ENCODE data around the gene SLC7A9.
"Not testable (repeated sequence)": the region's sequence is repeated elsewhere in the genome, so short reads cannot be mapped to it uniquely, and the experiment has no call there.

SLC7A9 gene

DNA sequence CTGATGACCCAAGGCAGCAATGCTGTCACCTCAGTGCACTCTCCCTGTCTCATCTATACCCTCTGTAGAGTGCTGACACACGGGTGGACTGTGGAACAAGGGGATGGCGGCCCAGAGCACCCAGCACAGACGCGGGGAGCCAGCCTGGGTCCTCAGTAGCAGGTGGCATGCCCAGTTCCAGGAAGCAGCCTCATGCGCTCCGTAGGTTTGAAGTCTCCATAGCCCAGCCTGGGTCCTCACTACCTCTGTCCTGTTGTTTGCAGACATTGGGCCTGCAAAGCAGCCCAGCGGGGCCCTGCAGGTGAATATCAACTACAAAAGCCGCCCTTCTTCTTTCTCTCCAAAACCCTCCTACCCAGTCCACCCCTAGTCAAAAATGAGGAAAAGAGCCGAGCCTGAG is 5.0 kb upstream of the SLC7A9 start:
- Histone ChIP-seq H3K9me3 (ENCODE audit: control insufficient read depth, insufficient read depth, low read depth, low read length) (no peaks in the 10 kb centered on the region), H3K36me3 (ENCODE audit: control insufficient read depth, insufficient read depth, low read length) (0 out of 2 replicates have a peak, but pooled peaks cover 3% of the 10 kb centered on the region), H3K4me3 (ENCODE audit: low read depth, low read length) (no peak overlapping the region), H3K9ac (ENCODE audit: low read length) (no peak overlapping the region), H3K27me3 (ENCODE audit: control insufficient read depth, insufficient read depth, low read length) (no peaks in the 10 kb centered on the region), H3K27ac (ENCODE audit: low read depth, low read length) (no peak overlapping the region), H3K4me1 (ENCODE audit: control insufficient read depth, insufficient read depth, low read length) (peaks cover 16% of the 10 kb centered on the region; the same call in 1 of the 2 replicates)

DNA sequence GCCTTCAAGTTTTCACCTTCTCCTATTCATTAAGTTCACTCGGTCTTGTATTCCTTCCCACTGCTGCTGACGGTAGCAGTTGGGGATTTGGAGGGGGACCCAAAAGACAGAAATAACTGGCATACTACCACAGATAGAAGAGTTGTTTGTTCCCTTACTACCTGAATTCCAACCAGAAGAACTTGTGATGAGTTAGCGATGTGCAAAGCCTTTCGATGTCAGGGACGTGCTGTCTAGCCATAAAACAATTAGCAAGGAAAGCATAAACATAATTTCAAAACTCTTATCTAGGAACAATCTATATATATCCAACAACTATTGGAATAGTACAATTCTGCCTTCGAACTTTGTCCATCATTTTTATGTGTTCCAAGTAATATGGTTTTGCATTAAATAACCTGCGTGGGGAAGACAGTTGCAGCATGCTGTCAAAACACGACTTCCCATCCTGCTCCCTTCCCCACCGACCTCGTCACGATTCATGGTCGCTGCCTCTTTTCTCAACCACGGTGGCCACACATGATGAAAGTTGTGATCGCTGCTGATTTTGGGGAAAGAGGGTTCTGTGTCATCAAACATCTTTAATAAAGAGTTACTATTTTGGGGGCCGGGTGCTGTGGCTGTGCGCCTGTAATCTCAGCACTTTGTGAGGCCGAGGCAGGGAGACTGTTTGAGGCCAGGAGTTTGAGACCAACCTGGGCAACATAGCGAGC is 3.8 kb upstream of the SLC7A9 start:
- no peak overlapping the region for H3K4me3 ChIP-seq (ENCODE audit: low read depth, low read length)
- H3K9me3 ChIP-seq (ENCODE audit: control insufficient read depth, insufficient read depth, low read depth, low read length), result no peaks in the 10 kb centered on the region
- 0 out of 2 replicates have a peak, but pooled peaks cover 3% of the 10 kb centered on the region for H3K36me3 ChIP-seq (ENCODE audit: control insufficient read depth, insufficient read depth, low read length)
- peaks cover 17% of the 10 kb centered on the region; the same call in 1 of the 2 replicates for H3K4me1 ChIP-seq (ENCODE audit: control insufficient read depth, insufficient read depth, low read length)
- H3K9ac ChIP-seq (ENCODE audit: low read length), result no peak overlapping the region
- H3K27me3 ChIP-seq (ENCODE audit: control insufficient read depth, insufficient read depth, low read length), result no peaks in the 10 kb centered on the region
- no peak overlapping the region for H3K27ac ChIP-seq (ENCODE audit: low read depth, low read length)

- Histone ChIP-seq H3K4me1 (ENCODE audit: control insufficient read depth, insufficient read depth, low read length) (peaks cover 17% of the 10 kb centered on the region; the same call in 1 of the 2 replicates), H3K9ac (ENCODE audit: low read length) (no peak overlapping the region), H3K27me3 (ENCODE audit: control insufficient read depth, insufficient read depth, low read length) (no peaks in the 10 kb centered on the region), H3K27ac (ENCODE audit: low read depth, low read length) (no peak overlapping the region), H3K4me3 (ENCODE audit: low read depth, low read length) (no peak overlapping the region), H3K9me3 (ENCODE audit: control insufficient read depth, insufficient read depth, low read depth, low read length) (no peaks in the 10 kb centered on the region), H3K36me3 (ENCODE audit: control insufficient read depth, insufficient read depth, low read length) (no peaks in the 10 kb centered on the region)
Observed at GRCh38 chr19:32872391-32872790, 2.8 kb upstream of the SLC7A9 start.

- Histone ChIP-seq H3K9me3 (ENCODE audit: control insufficient read depth, insufficient read depth, low read depth, low read length) (no peaks in the 10 kb centered on the region), H3K9ac (ENCODE audit: low read length) (no peak overlapping the region), H3K27ac (ENCODE audit: low read depth, low read length) (no peak overlapping the region), H3K36me3 (ENCODE audit: control insufficient read depth, insufficient read depth, low read length) (no peaks in the 10 kb centered on the region), H3K4me1 (ENCODE audit: control insufficient read depth, insufficient read depth, low read length) (peaks cover 17% of the 10 kb centered on the region; the same call in 1 of the 2 replicates), H3K4me3 (ENCODE audit: low read depth, low read length) (no peak overlapping the region), H3K27me3 (ENCODE audit: control insufficient read depth, insufficient read depth, low read length) (no peaks in the 10 kb centered on the region)
Observed at GRCh38 chr19:32870981-32871451, 1.4 kb upstream of the SLC7A9 start.

DNA sequence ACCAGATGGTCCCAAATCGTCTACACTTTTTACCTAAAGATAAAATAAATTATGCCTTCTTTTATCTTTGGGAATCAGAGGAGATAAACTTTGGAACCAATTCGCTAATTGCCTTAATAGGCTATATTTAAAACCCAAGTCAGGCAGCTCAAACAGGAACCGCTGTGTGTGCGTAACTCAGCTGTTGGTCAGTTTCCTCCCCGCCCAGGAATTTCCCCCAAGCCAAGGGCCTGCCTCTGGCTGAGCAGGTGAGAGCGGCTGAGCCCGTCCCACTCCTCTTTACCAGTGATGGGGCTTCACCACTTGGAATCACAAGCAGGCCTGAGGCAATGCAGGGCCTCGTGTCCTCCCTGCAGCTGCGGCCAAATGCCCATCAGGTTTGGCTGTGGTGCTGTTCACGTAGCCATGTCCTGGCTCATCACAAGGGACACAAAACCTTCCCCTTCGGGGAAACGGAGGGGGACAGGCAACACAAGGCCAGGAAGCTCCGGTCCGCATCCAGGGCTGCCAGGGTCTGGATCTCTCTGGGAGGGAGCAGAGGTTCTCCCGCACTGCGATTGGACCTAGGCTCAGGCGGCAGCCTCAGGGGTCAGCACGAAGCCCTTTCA is 503 bp upstream of the SLC7A9 start:
- H3K27me3 ChIP-seq (ENCODE audit: control insufficient read depth, insufficient read depth, low read length), result no peaks in the 10 kb centered on the region
- no peaks in the 10 kb centered on the region for H3K9me3 ChIP-seq (ENCODE audit: control insufficient read depth, insufficient read depth, low read depth, low read length)
- no peak overlapping the region for H3K9ac ChIP-seq (ENCODE audit: low read length)
- H3K27ac ChIP-seq (ENCODE audit: low read depth, low read length), result no peak overlapping the region
- no peaks in the 10 kb centered on the region for H3K36me3 ChIP-seq (ENCODE audit: control insufficient read depth, insufficient read depth, low read length)
- no peak overlapping the region for H3K4me3 ChIP-seq (ENCODE audit: low read depth, low read length)
- peaks cover 12% of the 10 kb centered on the region; the same call in 1 of the 2 replicates for H3K4me1 ChIP-seq (ENCODE audit: control insufficient read depth, insufficient read depth, low read length)

DNA sequence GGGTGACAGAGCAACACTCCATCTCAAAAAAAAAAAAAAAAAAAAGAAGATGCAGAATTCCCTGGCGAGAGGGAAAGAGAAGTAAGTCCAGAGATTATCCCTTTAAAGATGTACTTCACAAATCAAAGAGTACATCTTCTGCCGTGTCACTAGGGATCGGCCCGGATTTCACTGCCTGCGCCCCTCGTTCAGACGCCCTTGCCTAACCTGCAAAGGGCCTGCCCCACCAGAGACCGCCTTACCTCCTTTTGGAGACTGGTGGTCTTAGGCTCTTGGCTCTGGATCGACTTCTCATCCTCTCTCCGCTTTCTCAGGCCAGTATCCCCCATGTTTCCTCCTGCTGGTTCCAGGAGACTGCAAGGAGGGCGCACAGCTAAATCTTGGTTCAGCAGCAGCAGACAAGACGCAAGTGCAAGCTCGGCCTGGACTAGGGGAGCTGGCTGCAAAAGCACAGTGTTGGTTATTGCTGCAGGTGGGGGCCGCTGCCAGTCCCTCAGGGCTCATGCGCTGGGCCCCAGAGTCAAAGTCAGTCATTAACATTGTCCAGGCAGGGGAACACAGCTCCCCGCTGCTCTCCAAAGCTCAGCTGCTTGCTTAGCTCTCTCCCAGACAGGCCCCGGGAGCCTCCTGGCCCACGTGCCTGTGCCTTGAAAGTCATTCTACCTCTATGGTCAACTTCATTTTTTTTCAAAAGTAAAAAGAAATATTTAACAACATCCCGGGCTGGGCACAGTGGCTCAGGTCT is 1.2 kb downstream of the SLC7A9 start:
- Histone ChIP-seq H3K9ac (ENCODE audit: low read length) (no peak overlapping the region), H3K9me3 (ENCODE audit: control insufficient read depth, insufficient read depth, low read depth, low read length) (no peaks in the 10 kb centered on the region), H3K27ac (ENCODE audit: low read depth, low read length) (no peak overlapping the region), H3K4me1 (ENCODE audit: control insufficient read depth, insufficient read depth, low read length) (peaks cover 12% of the 10 kb centered on the region; the same call in 1 of the 2 replicates), H3K36me3 (ENCODE audit: control insufficient read depth, insufficient read depth, low read length) (no peaks in the 10 kb centered on the region), H3K27me3 (ENCODE audit: control insufficient read depth, insufficient read depth, low read length) (no peaks in the 10 kb centered on the region), H3K4me3 (ENCODE audit: low read depth, low read length) (no peak overlapping the region)

DNA sequence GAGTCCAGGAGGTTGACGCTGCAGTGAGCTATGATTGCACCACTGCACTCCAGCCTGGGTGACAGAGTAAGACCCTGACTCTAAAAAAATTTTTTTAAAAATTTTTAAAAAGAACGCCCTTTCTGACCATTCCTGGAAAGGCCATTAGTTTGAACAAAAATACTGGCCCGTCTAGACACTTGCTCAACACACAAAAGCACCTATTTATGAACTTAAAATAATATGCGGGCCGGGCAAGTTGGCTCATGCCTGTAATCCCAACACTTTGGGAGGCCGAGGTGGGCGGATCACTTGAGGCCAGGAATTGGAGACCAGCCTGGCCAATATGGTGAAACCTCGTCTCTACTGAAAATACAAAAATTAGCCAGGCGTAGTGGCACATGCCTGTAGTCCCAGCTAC is 2.1 kb downstream of the SLC7A9 start:
- peaks cover 12% of the 10 kb centered on the region; the same call in 1 of the 2 replicates for H3K4me1 ChIP-seq (ENCODE audit: control insufficient read depth, insufficient read depth, low read length)
- H3K9me3 ChIP-seq (ENCODE audit: control insufficient read depth, insufficient read depth, low read depth, low read length); H3K9ac ChIP-seq (ENCODE audit: low read length); H3K27me3 ChIP-seq (ENCODE audit: control insufficient read depth, insufficient read depth, low read length); H3K36me3 ChIP-seq (ENCODE audit: control insufficient read depth, insufficient read depth, low read length); H3K27ac ChIP-seq (ENCODE audit: low read depth, low read length); H3K4me3 ChIP-seq (ENCODE audit: low read depth, low read length): not testable (repeated sequence)

GRCh38 chr19:32866564-32867265 is 2.9 kb downstream of the SLC7A9 start:
- no peaks in the 10 kb centered on the region for H3K36me3 ChIP-seq (ENCODE audit: control insufficient read depth, insufficient read depth, low read length)
- H3K9ac ChIP-seq (ENCODE audit: low read length), result no peak overlapping the region
- no peak overlapping the region for H3K27ac ChIP-seq (ENCODE audit: low read depth, low read length)
- H3K27me3 ChIP-seq (ENCODE audit: control insufficient read depth, insufficient read depth, low read length), result no peaks in the 10 kb centered on the region
- no peak overlapping the region for H3K4me3 ChIP-seq (ENCODE audit: low read depth, low read length)
- H3K4me1 ChIP-seq (ENCODE audit: control insufficient read depth, insufficient read depth, low read length), result peaks cover 12% of the 10 kb centered on the region; the same call in 1 of the 2 replicates
- H3K9me3 ChIP-seq (ENCODE audit: control insufficient read depth, insufficient read depth, low read depth, low read length), result no peaks in the 10 kb centered on the region

DNA sequence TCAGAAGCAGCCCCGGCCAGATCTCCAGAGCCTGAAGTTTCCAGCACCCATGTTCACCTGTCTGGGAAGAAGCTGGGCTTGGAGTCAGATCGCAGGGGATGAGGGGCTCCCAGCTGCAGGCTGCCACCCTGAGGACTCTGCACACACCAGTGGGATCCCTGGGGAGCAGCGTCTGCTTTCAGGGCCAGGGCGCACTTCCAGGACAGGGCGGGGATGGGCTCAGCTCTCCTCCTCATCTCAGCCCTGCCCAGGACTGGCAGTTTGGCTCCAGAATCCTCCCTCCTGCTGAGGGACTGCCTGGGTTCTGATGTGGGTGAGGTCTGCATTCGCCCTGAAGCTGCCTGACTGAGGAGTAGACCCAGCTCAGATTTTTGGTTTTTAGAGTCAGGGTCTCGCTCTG is 3.5 kb downstream of the SLC7A9 start:
- no peaks in the 10 kb centered on the region for H3K36me3 ChIP-seq (ENCODE audit: control insufficient read depth, insufficient read depth, low read length)
- H3K9me3 ChIP-seq (ENCODE audit: control insufficient read depth, insufficient read depth, low read depth, low read length), result no peaks in the 10 kb centered on the region

DNA sequence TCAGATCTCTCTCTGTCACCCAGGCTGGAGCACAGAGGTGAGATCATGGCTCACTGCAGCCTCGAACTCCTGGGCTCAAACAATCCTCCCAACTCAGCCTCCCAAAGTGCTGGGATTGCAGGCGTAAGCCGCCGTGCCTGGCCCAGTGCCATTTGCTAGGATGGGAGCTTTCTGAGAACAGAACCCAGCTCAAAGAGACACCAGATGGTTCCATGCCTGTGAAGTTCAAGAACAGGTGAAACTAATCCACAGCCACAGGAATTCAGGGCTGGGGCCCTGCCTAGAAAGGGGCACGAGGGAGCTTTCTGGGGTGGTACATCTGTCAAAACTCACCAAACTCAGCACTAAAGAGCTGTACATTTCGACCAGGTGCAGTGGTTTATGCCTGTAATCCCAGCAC is 4.2 kb downstream of the SLC7A9 start:
- no peak overlapping the region for H3K27ac ChIP-seq (ENCODE audit: low read depth, low read length)
- H3K36me3 ChIP-seq (ENCODE audit: control insufficient read depth, insufficient read depth, low read length), result no peaks in the 10 kb centered on the region
- H3K4me1 ChIP-seq (ENCODE audit: control insufficient read depth, insufficient read depth, low read length), result peaks cover 8% of the 10 kb centered on the region; the same call in 1 of the 2 replicates
- no peaks in the 10 kb centered on the region for H3K27me3 ChIP-seq (ENCODE audit: control insufficient read depth, insufficient read depth, low read length)
- no peak overlapping the region for H3K4me3 ChIP-seq (ENCODE audit: low read depth, low read length)
- no peak overlapping the region for H3K9ac ChIP-seq (ENCODE audit: low read length)
- H3K9me3 ChIP-seq (ENCODE audit: control insufficient read depth, insufficient read depth, low read depth, low read length), result no peaks in the 10 kb centered on the region

More for the DNA sequence above, 3.5 kb downstream of the SLC7A9 start:
- H3K9ac ChIP-seq (ENCODE audit: low read length), result no peak overlapping the region
- no peak overlapping the region for H3K4me3 ChIP-seq (ENCODE audit: low read depth, low read length)
- no peaks in the 10 kb centered on the region for H3K27me3 ChIP-seq (ENCODE audit: control insufficient read depth, insufficient read depth, low read length)
- peaks cover 12% of the 10 kb centered on the region; the same call in 1 of the 2 replicates for H3K4me1 ChIP-seq (ENCODE audit: control insufficient read depth, insufficient read depth, low read length)
- no peak overlapping the region for H3K27ac ChIP-seq (ENCODE audit: low read depth, low read length)
